ENCODE measurements around the gene CHTOP.
A peak's percentile ranks its signal among the peaks of the same experiment; 100 is the strongest.

The CHTOP gene

GRCh38 chr1:153613406-153613805 lies 20.5 kb upstream of the CHTOP start:
- DNase-seq = no peak

- no peak for DNase-seq
These were observed 19.5 kb upstream of the CHTOP start for GRCh38 chr1:153614189-153614900.

GRCh38 chr1:153614906-153615305 lies 19.0 kb upstream of the CHTOP start:
- no peak for DNase-seq

GRCh38 chr1:153615406-153615805 lies 18.5 kb upstream of the CHTOP start:
- no peak for DNase-seq

- DNase-seq = no peak
These were observed 17.5 kb upstream of the CHTOP start, which contains the start of gene S100A14 for GRCh38 chr1:153616144-153616916. S100A14 (minus strand) TSS chr1:153616325; CDS start chr1:153615858, 467 bp downstream.

GRCh38 chr1:153616917-153617311 lies 17.0 kb upstream of the CHTOP start:
- DNase-seq = no peak

- peak; percentile 59 for DNase-seq
These were observed 16.2 kb upstream of the CHTOP start for GRCh38 chr1:153617663-153618062.

- DNase-seq = no peak
These were observed 14.7 kb upstream of the CHTOP start for GRCh38 chr1:153619171-153619570.

- no peak for DNase-seq
These were observed 10.8 kb upstream of the CHTOP start for GRCh38 chr1:153623101-153623500.

GRCh38 chr1:153624965-153625611 lies 8.8 kb upstream of the CHTOP start:
- no peak for DNase-seq

- no peak for DNase-seq
These were observed 7.4 kb upstream of the CHTOP start for GRCh38 chr1:153626477-153626903.

GRCh38 chr1:153626904-153627714 lies 6.8 kb upstream of the CHTOP start, which contains the start of gene S100A13:
S100A13 (minus strand) TSS chr1:153627505; CDS start chr1:153626472, 1,033 bp downstream.
- no peak for DNase-seq

GRCh38 chr1:153627715-153628626 lies 5.9 kb upstream of the CHTOP start, which contains the start of gene S100A1:
S100A1 (plus strand) TSS chr1:153628434; CDS start chr1:153630522, 2,088 bp downstream.
- DNase-seq = no peak

- no peak for DNase-seq
These were observed 5.1 kb upstream of the CHTOP start for GRCh38 chr1:153628638-153629342.

- DNase-seq = no peak
These were observed 4.6 kb upstream of the CHTOP start for GRCh38 chr1:153629343-153629665.

- no peak for DNase-seq
These were observed 3.9 kb upstream of the CHTOP start for GRCh38 chr1:153629971-153630370.

GRCh38 chr1:153630384-153630783 lies 3.5 kb upstream of the CHTOP start:
- DNase-seq = no peak

- no peak for DNase-seq
These were observed 2.5 kb upstream of the CHTOP start for GRCh38 chr1:153631047-153632022.

- no peak for DNase-seq
These were observed 609 bp upstream of the CHTOP start for GRCh38 chr1:153633161-153633753.

All from activated CD4-positive, alpha-beta T cell treated with anti-CD3 and anti-CD28 coated beads, Interleukin-2, amount 50 U/mL, for 1 hour (primary cell).